Measurements from ENCODE around the gene SPACA9. TPM values are rescaled to one million over a fixed set of nuclear protein-coding genes. Genes with fewer than 3 reads are reported as not detected.

The SPACA9 gene
- total and polyA plus RNA-seq, 10 of the 15 experiments (the other 5 are each of a cell fraction or from before 2014, with no cell fraction given): 0.68 to 2.9 (median 1.0) TPM

DNA sequence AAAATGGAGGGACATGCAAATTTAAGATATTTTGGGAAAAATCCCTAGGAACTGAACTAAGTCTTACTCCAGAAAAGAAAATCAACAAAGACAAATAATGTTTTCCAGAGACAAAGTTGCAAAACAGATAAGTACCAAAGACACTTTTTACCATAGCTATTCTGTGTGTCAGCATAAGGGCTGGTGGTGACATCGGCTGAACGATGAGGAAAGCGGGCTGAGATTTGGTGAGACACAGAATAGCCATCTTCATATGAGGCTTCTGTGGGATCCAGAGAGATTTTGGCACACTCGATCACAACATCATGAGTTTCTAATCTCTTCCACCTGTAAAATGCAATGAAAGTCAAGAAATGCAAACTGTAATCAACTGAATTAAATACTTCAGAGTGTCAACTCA lies 33.4 kb downstream of the SPACA9 start (continued):
- TF ChIP-seq RELA (IDR thresholded peaks at IDR 0.05; ENCODE audit: borderline replicate concordance, partially characterized antibody) (no peak), RBBP5 (conservative IDR thresholded peaks at IDR 0.05) (no peak), ETV6 (conservative IDR thresholded peaks at IDR 0.05 in 1 of 2, IDR thresholded peaks at IDR 0.05 in 1 of 2; ENCODE audit: borderline replicate concordance in 1 of 2, low read depth in 1 of 2) (no peak), STAT1 (conservative IDR thresholded peaks at IDR 0.05) (no peak)

DNA sequence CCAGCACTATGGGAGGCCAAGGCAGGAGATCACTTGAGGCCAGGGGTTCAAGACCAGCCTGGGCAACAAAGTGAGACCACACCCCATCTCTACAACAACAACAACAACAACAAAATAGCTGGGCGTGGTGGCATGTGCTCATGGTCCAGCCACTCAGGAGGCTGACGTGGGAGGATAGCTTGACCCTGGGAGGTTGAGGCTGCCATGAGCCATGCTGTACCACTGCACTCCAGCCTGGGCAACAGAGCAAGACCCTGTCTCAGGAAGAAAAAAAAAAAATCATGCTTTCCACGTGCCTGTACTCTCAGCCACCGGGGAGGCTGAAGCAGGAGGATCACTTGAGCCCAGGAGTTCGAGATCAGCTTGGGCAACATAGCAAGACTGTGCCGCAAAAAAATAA lies 36.2 kb downstream of the SPACA9 start:
- FAIRE-seq: no peak
- CTCF ChIA-PET: interaction anchor here (0.7 kb wide), 2 partner anchors 10 to 14 kb away, joined by 3 read pairs; no protein-coding TSS in a partner anchor
- H3K79me2 ChIP-seq (ENCODE audit: control insufficient read depth, insufficient read depth, low read length): no peaks in the 10 kb centered on the region
- H3K27ac ChIP-seq (ENCODE audit: control insufficient read depth, insufficient read depth): no peak overlapping the region
- H3K4me1 ChIP-seq (ENCODE audit: control insufficient read depth, insufficient read depth, low read length): no peaks in the 10 kb centered on the region
- no peak overlapping the region for H3K4me3 ChIP-seq
- intact Hi-C loops (cut with micrococcal nuclease; ENCODE audit: unreplicated experiment): no loop called here
- SMC1A ChIA-PET (ENCODE audit: uncharacterized antibody, unreplicated experiment): no interaction called here
- no peak for DNase-seq (ENCODE audit: low read depth, low spot score)
- no peak overlapping the region for H2AFZ ChIP-seq (ENCODE audit: control insufficient read depth, low read depth, low read length)
- in situ Hi-C loops (cut with MboI): no loop called here
- H3K9ac ChIP-seq (ENCODE audit: control insufficient read depth, insufficient read depth, low read length): no peak overlapping the region
- RAD21 ChIA-PET (ENCODE audit: unreplicated experiment): no interaction called here
- H3K9me3 ChIP-seq (replicated peaks; ENCODE audit: control insufficient read depth, insufficient read depth, low read length): no peaks in the 10 kb centered on the region
- POLR2A ChIA-PET: no interaction called here
- BruUV-seq (replicated peaks): no TSS peak
- no peaks in the 10 kb centered on the region for H4K20me1 ChIP-seq (ENCODE audit: control insufficient read depth, insufficient read depth)
- no peak for ATAC-seq
- peaks cover 4 to 15% of the 10 kb centered on the region in 2 experiments; a peak in 3 of 4 replicates for H3K36me3 ChIP-seq (ENCODE audit: control insufficient read depth in 2 of 2, insufficient read depth in 2 of 2, low read length in 1 of 2)
- no peak overlapping the region for H3K4me2 ChIP-seq (ENCODE audit: control insufficient read depth, insufficient read depth)
- 100% methylated on average over 6 of the region's 6 CpGs for WGBS (ENCODE audit: insufficient coverage, insufficient replicate concordance, low lambda C conversion rate, missing lambda C conversion rate)
- H3K27me3 ChIP-seq (replicated peaks in 1 of 2; ENCODE audit: control insufficient read depth in 2 of 2, insufficient read depth in 2 of 2, low read length in 1 of 2): no peaks in the 10 kb centered on the region
- TF ChIP-seq, protein P1, sequence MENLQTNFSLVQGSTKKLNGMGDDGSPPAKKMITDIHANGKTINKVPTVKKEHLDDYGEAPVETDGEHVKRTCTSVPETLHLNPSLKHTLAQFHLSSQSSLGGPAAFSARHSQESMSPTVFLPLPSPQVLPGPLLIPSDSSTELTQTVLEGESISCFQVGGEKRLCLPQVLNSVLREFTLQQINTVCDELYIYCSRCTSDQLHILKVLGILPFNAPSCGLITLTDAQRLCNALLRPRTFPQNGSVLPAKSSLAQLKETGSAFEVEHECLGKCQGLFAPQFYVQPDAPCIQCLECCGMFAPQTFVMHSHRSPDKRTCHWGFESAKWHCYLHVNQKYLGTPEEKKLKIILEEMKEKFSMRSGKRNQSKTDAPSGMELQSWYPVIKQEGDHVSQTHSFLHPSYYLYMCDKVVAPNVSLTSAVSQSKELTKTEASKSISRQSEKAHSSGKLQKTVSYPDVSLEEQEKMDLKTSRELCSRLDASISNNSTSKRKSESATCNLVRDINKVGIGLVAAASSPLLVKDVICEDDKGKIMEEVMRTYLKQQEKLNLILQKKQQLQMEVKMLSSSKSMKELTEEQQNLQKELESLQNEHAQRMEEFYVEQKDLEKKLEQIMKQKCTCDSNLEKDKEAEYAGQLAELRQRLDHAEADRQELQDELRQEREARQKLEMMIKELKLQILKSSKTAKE (IDR thresholded peaks at IDR 0.05; ENCODE audit: low read depth, poor library complexity, severe bottlenecking): no peak
- TF ChIP-seq, protein P2, sequence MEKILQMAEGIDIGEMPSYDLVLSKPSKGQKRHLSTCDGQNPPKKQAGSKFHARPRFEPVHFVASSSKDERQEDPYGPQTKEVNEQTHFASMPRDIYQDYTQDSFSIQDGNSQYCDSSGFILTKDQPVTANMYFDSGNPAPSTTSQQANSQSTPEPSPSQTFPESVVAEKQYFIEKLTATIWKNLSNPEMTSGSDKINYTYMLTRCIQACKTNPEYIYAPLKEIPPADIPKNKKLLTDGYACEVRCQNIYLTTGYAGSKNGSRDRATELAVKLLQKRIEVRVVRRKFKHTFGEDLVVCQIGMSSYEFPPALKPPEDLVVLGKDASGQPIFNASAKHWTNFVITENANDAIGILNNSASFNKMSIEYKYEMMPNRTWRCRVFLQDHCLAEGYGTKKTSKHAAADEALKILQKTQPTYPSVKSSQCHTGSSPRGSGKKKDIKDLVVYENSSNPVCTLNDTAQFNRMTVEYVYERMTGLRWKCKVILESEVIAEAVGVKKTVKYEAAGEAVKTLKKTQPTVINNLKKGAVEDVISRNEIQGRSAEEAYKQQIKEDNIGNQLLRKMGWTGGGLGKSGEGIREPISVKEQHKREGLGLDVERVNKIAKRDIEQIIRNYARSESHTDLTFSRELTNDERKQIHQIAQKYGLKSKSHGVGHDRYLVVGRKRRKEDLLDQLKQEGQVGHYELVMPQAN (conservative IDR thresholded peaks at IDR 0.05): no peak
- TF ChIP-seq, protein P3, sequence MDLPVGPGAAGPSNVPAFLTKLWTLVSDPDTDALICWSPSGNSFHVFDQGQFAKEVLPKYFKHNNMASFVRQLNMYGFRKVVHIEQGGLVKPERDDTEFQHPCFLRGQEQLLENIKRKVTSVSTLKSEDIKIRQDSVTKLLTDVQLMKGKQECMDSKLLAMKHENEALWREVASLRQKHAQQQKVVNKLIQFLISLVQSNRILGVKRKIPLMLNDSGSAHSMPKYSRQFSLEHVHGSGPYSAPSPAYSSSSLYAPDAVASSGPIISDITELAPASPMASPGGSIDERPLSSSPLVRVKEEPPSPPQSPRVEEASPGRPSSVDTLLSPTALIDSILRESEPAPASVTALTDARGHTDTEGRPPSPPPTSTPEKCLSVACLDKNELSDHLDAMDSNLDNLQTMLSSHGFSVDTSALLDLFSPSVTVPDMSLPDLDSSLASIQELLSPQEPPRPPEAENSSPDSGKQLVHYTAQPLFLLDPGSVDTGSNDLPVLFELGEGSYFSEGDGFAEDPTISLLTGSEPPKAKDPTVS (IDR thresholded peaks at IDR 0.05; ENCODE audit: low read depth, low read length): no peak
- TF ChIP-seq FOS (IDR thresholded peaks at IDR 0.05; ENCODE audit: borderline replicate concordance, extremely low read depth, insufficient read length) (no peak), SIX5 (IDR thresholded peaks at IDR 0.05; ENCODE audit: low read depth, low read length, severe bottlenecking) (no peak), NBN (IDR thresholded peaks at IDR 0.05) (no peak)
- TF ChIP-seq, protein P4, sequence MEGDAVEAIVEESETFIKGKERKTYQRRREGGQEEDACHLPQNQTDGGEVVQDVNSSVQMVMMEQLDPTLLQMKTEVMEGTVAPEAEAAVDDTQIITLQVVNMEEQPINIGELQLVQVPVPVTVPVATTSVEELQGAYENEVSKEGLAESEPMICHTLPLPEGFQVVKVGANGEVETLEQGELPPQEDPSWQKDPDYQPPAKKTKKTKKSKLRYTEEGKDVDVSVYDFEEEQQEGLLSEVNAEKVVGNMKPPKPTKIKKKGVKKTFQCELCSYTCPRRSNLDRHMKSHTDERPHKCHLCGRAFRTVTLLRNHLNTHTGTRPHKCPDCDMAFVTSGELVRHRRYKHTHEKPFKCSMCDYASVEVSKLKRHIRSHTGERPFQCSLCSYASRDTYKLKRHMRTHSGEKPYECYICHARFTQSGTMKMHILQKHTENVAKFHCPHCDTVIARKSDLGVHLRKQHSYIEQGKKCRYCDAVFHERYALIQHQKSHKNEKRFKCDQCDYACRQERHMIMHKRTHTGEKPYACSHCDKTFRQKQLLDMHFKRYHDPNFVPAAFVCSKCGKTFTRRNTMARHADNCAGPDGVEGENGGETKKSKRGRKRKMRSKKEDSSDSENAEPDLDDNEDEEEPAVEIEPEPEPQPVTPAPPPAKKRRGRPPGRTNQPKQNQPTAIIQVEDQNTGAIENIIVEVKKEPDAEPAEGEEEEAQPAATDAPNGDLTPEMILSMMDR (IDR thresholded peaks at IDR 0.05 in 2 of 3, conservative IDR thresholded peaks at IDR 0.05 in 1 of 3; ENCODE audit: control insufficient read depth in 2 of 3, extremely low read depth in 1 of 3, insufficient read depth in 1 of 3, low read depth in 3 of 3, low read length in 3 of 3): no peak
- TF ChIP-seq, protein P5, sequence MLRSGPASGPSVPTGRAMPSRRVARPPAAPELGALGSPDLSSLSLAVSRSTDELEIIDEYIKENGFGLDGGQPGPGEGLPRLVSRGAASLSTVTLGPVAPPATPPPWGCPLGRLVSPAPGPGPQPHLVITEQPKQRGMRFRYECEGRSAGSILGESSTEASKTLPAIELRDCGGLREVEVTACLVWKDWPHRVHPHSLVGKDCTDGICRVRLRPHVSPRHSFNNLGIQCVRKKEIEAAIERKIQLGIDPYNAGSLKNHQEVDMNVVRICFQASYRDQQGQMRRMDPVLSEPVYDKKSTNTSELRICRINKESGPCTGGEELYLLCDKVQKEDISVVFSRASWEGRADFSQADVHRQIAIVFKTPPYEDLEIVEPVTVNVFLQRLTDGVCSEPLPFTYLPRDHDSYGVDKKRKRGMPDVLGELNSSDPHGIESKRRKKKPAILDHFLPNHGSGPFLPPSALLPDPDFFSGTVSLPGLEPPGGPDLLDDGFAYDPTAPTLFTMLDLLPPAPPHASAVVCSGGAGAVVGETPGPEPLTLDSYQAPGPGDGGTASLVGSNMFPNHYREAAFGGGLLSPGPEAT (IDR thresholded peaks at IDR 0.05; ENCODE audit: low read depth): no peak

Data from GM12878 (cell line).